Renal pelvis (tissue), 4 donors: ENCODE measurements around the gene LSS. TPM values are rescaled to one million over a fixed set of nuclear protein-coding genes. Genes with fewer than 3 reads are reported as not detected.
"Not testable (repeated sequence)": the region's sequence is repeated elsewhere in the genome, so short reads cannot be mapped to it uniquely, and the experiment has no call there.

Experiments used
- DNase-seq: peaks from one replicate; pipeline ENCODE4 v3.0.0-alpha.2; 2013
- polyA plus RNA-seq, 3 donors: library from polyadenylated mRNA; unstranded; fragments of 120-200 nt; gene quantifications; one replicate each; pipeline ENCODE4 v1.2.1, GENCODE V29; 2013; ENCODE audit not compliant: insufficient read length in 3 of 3

The LSS gene
- polyA plus RNA-seq, 3 donors = 33.9 to 58.9 (median 52.0) TPM

DNA sequence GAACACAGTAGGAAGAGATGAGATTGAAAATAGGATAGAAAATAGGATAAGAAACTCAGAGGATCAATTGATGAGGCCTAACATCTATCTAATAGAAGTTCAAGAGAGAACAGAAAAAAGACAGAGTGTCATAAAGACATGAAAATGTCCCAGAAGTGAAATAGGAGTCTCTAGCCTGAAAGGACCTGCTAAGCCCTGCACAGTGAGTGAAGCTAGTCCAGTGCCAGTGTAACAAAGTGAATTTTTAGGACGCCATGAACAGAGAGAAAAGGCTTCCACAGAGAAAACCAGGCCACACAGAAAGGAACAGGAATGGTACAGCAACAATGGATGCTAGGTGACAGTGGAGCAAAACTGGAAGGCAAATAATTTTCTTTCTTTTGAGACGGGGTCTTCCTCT is 20.3 kb upstream of the LSS start:
- DNase-seq = no peak

DNA sequence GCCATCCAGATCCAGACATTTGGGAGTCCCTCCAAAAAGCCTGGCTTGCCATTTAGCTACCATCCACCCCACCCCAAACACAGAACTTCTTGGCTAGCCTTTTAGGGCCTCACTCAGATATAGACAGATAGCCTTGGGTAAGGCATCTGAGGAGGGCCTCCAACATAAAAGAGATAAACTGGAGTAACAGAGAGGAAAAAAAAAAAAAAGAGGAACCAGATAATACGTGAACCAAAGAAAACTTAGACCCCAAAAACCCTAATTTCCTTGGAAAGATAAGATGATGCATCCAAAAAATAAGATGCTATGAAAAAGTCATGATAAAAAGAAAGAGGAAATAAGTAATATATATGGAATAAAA is 19.8 kb upstream of the LSS start:
- DNase-seq = no peak

DNA sequence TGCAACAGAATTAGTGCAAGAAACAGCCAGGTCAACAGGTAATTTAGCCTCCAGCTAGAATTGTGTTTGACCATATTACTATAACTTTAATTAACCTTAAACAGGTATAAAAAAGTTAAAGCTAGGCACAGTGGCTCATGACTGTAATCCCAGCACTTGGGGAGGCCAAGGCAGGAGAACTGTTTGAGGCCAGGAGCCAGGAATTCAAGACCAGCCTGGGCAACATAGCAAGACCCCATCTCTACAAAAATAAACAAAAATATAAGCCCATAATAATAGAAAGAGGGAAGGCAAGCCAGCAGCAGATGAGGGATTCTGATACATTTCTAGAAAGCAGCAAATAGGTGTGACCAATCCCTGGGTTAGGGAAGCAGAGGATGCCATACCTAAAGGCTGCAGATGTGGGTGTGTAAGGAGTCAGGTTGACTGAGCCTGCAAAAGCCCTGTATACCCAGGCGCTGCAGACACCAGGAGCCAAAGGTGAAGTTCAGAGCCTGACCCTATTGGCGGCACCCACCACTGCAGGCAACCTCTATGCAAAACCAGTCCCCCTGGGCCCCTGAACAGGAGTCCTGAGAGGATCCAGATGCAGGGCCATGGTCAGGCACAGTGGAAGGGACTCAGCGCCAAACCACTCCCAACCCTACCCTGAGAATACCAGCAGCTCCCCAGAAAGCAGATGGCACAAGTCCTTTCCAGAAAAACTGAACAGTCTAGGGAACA is 19.3 kb upstream of the LSS start:
- no peak for DNase-seq

DNA sequence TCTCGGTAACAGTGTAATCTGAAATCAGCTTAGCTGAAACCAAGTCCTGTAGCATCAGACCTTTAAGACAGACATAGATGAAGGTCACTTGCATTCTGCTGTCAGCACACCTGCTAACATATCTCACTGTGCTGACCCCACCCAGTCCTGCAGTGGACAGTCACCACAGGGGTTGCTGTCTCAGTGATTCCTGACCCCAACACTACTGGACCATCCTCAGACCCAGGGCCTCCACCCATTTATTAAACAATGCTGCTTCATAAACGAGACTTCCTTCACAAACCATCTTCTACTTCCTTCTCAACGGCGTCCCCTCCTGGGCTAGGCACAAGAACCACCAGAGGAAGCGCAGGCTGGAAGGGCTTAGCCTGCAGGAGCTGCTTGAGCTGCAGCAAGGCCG is 17.8 kb upstream of the LSS start:
- DNase-seq = no peak

DNA sequence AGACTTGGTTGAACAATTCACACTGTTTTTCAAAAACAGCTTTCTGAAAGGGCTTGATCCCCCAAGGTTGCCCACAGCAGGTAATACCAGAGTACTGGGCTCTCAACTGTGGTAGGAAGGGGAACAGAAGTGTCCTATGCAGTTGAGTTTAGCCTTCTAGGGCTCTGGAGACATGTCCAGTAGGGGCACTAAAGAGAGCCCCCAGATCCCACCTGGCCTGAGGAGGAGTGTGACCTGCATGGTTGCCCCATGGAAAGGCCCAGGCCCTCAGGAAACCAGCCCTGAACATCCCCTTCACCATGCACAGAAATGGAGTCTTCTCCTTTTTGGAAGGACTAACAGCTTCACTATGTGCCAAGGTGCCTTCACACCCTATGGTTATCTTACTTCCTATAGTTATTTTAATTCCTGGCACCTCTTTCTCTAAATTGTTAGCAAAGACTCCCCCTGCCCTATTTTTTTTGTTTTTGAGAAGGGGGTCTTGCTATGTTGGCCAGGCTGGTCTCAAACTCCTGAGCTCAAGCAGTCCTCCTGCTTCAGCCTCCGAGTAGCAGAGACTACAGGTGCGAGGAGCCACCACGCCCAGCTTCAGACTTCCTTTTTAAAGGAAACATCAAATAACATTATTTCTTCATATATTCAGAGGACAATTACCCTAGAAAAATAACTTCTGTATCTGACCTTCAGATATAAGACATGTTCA is 16.8 kb upstream of the LSS start:
- no peak for DNase-seq

DNA sequence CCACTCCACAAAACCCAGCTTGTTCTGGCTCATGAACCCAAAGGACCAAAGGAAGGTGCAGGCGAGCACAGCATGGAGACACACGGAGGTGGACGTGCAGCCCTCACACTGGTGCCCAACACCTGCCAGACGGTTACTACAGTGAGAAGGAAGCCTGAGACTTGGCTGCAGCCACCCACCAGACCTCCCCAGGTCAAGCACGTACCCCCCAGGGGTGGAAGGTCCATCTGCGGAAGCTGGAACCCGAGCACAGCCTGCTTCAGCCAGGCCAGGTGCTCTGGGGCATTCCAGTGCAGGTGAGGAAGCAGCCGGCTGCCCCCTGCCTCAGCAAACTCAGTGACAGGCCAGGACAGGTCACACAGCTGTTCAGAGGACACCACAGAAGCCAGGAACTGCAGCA is 16.0 kb upstream of the LSS start:
- no peak for DNase-seq

DNA sequence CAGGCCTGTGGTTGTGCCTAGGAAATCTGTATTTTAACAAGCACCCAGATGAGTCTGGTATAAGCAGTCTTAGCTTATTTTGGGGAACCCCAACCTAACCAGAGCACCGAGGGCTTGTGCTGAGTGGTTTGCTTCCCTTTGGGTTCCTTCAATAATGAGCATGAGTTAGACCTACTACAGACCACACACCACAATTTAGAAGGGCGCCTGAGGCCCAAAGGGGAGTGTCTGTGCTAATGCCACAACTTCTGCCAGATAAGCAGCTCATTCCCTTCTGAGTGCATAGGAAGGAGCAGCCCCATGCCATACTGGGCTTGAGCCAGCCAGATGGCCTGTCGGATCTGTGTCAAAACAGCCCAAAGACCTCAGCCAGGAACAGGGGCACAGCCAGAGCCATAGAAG is 15.4 kb upstream of the LSS start:
- no peak for DNase-seq

DNA sequence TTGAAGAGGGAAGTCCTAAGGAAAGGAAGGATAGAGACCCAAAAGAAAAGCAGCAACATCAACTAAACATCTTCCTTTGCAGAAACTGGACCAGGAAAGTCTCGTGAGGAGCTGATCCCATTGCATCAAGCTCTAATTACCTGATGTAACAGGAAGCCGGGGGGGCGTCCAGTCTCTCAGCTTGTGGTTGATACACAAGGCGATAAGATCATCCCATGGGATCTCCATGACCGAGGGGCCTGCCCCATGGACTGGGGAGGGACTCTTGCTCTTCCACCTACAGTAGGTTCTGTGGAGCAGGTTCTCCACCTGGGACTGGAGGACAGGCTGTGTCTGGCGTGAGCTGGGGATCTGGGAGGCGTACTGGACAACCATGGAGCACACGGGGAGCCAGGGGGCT is 14.8 kb upstream of the LSS start:
- DNase-seq = no peak

DNA sequence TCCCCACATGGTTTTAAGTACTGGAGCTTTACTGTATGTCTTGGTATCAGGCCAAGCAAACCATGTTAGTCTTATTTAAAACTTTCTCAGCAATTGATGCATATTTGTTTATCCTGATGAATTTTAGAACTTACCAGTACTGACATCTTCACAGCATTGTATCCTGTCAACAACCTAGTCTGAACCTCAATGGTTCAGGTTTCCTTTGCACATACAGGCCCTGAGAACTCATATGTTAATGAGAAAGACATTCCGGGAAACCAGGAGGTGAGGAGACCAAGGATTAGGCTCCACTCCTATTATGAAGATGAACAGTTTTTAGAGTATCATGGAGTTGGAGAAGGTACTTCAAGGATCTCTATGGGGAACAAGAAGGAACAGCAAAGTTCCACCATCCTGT is 13.0 kb upstream of the LSS start:
- not testable (repeated sequence) for DNase-seq

DNA sequence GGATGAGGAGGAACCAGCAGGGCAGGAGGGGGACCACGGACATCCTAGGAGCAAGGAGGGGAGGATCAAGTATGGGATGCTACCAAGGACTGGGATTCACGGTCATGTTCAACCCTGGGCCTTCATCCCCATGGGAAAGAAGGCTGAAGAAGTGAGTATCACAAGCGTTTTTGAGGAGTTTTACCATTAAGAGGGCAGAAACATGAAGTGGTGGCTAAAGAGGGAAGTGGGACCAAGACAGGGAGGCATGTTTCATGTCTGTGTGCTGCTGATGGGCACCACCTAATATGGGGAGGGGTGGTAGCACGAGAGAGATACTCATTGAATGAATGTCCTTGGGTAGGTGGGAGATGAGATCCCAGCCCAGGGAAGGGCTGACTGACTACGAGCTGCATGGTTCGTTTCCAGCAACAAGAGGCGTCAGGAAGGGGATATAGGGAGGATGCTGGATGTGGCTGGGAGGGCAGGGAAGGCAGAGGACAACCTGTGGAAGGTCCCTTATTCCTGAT is 11.3 kb upstream of the LSS start:
- no peak for DNase-seq

DNA sequence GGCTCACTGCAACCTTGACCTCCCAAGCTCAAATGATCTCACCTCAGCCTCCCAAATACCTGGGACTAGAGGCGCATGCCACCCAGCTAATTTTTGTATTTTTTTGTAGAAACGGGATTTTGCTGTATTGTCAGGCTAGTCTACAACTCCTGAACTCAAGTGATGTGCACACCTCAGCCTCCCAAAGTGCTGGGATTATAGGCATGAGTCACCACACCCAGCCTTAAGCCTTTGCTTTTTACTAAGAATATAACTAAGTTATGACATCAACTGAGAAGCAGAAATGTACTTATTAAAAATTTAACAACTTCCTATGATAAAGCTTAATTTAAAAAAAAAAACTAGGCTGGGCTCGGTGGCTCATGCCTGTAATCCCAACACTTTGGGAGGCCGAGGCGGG is 8.9 kb upstream of the LSS start:
- DNase-seq = no peak

DNA sequence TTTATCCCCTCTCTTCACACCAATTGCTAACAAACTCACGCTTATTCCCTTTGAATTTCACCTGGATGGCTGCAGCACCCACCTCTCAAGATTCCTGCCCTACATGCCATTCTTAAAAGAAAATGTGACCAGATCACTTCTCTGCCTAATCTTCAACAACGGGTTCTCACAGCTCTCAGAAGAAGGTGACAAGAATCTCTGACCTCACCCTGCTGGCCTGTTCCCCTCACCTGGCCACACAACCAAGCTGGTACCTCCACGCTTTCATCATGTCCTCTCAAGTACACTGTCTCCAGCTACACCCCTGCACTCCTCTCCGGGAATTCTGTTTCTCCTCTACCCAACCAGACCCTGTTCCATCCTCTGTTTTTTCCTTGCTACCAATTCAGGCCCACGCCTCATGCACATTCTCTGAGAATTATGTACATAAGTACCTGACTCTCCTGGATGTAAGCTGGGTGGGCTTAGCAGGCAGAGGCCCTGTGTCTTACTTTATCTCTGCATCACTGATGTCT is 5.9 kb upstream of the LSS start:
- no peak for DNase-seq

DNA sequence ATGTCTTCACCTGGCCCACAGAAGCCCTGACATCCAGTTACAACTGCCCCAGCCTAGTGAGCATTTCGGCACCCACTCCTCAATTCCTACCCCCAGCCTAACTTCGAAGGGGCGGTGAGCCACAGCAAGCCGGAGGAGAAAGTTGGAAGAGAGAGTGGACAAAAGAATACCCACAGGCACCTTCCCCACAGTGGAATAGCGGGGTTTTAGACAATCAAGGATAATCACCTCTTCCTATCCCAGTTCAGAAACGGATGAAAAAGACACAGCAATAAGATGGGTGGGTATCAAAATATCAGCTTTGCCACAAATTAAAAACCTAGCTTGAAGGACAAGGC is 1.3 kb upstream of the LSS start:
- no peak for DNase-seq

DNA sequence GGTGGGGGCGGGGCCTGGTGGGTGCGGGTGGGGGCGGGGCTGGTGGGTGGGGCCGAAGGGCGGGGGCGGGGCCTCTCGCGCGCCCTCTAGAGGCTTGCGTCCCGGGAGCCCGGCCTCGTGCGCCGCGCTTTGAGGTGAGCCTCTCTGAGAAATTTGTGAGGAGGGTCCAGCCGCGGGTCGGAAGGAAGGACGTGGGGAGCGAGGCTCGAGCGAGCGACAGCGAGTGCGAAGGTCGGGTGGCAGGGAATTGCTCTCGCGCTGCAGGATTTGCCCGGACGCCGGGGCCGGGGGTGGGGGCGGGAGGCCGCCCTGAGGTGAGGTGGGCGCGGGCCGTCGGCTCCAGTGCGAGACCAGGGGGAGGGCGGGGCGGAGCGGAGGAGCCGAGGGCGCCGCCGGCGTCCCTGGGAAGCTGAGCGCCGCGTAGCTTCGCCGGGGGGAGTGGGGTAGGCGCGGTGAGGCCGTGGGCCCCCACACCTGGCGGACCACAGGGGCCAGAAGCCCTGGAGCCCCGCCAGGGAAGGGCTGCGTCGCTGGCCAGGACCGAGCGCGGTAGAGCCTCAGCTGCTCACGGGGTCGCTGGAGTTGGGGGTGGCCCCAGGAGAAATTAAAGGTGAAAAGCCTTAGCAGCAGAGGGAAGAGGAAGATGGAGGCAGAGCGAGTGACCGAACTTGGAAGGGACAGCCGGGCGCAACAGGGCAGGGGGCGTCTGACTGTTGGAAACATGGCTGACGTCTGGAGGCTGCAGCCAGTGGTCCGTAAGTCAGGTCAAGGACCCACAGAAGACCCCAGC is 754 bp upstream of the LSS start:
- DNase-seq = peak; percentile 27

DNA sequence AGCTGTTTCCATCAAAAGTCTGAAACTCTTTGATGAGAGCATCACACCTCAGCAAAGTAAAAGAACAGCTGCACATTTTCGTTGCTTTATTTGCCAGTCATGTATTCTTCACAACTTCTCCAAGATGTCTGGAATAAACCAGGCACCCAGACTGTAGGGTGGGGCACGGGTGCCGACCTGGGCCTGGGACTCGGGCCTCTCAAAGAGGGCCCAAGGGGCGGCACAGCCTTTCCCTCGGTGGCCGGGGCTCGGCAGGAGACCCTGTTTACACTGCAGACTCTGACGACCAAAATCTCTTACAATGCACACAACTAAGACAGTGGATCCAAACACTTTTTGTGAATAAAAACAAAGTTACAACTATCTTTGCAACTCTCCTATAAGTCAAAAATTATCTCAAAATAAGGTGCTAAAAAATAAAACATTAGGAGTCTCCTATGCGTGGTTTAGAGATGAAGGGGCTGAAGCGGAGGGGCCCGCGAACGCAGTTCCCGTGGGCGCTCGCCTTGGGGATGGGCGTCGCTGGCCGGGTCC is 696 bp downstream of the LSS start:
- no peak for DNase-seq

DNA sequence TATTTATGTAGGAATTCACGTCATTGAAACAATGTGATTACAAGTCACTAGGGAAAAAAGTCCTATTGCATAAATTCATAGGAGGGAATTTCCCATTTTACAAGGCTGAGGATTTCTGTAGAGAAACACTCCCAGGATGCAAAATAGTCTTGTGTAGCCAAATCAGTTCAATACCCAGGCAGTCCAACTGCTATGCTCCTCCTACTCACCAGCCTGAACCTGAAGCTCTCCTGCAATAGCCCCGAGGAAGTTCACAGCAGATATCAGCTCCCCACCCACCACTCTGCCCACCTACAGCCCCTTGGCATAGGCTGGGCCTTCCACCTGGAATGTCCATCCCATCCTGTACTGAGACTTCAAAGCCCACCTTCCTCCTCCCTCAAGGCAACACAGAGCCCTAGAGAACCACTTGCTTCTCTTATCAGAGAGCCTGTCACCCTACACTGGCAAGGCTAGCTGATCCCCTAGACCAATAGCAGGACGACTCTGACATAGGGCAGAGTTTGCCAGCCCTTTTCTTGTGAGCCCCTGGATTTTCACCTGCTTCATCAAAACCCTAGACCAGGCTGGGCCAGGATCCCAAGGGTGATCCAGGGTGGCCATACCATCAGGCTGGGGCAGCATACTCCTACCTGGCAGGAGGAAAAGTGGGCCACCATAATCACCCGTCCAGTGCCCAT is 1.5 kb downstream of the LSS start:
- no peak for DNase-seq

DNA sequence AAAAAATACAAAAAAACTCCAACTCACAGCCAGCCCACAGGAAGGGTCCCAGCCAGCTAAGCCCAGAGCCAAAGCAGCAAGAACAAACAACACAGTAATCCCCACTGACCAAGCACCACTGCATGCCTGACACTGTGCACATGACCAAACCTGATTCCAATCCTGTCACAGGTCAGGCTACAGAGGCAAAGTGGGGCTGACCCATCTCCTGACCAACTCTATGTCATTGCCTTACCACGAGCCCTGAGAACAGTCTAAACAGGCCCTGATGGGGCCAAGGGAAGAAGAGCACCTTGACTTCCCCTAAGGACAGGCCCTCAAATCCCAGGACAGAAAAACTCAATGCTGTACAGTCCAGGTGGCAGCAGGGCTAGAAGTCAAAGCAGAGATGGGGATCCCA is 2.4 kb downstream of the LSS start:
- no peak for DNase-seq

DNA sequence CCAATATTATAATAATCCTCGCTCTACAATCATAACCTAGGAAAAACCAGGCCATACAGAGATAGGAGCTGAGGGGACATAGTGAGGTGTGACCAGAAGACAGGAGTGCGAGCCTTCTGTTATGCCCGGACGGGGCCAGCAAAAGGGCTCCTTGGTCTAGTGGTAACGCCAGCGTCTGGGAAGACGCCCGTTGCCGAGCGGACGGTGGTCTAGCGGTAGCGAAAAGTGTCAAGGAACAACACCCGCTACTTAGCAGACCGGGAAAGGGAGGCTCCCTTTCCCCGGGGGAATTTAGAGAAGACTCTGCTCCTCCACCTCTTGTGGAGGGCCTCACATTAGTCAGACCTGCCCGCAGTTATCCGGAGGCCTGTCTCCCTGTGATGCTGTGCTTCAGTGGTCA is 4.9 kb downstream of the LSS start:
- DNase-seq = not testable (repeated sequence)

DNA sequence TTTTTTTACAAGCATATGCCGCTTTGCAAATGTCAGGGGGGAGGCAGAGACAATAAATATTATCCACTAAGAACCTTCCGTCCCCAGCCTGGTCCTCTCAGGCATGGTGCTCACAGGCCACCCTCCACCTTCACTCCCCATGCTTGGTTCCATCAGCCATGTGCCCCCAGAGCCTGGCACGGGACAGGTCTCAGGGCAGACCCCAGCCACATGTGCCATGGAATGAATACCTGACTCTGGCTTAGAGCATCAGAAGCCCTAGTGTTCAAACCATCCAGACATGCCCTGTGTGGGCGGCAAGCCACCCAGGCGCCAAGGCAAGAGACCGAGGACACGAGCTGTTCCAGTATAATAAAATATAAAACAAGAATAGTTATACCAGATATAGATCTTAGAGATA is 5.4 kb downstream of the LSS start:
- no peak for DNase-seq

DNA sequence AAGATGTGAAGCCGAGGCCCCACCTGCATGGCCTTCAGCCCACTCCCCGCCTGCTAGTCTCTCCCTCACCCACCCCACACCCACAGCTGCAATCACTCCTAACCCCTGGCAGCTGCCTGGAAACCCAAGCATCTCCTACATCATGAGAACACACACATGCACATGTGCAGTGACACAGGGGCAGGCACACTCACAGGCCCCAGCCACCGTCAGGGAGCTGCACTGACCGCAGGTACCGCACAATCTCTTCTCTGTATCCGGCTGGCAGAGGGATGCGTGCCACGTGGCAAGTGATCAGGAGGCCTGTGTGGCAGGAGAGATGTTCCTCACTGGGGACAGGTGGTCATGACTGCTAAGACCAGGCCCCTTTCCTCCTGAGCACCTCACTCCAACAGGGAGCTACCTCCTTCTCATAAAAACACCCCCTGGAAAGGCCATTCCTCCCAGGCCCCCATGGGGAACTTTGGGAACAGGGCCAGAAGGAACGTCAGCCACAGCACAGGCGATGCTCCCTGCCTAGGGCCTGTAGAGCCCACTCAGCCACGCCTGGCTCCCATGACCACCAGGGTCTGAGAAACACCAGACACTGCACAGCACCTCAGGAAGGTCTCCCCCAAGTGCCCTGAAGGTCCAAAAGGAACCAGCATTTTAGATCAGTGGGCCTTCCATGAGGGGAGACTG is 6.0 kb downstream of the LSS start:
- no peak for DNase-seq

DNA sequence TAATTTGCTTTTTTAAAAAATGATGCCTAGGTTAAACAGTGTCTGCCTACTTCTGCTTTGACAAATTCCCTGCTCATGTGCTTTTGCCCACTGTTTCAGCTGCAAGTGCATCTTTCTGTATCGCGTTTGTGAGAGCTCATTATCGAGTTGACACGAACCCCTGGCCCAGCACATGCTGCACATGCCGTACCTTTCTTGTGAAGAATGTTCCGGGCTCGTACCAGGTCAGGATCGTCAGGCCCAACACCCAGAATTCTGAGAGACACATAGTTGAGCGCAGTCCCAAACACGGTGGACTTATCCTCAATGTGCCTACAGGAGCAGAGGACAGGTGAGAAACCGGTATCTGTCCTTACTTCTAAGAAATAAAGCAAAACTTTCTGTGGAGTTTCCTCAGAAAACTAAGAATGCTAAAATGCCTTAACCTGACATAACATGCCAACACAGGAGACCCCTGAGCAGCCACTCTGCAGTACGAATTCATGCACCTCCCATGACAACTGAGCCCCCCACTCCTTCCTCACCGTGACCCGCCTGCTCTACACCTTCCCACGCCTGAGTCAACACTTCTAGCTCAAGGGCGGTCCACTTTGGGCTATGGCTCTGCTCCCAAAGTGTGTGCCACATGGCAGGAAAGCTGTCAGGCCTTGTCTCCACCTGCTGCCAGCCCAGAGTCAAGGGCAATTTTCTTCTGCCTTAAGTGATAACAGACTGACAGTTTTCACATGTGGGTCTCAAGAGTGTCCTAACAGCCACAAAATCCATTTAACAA is 6.7 kb downstream of the LSS start:
- no peak for DNase-seq
